HepG2 (cell line): ENCODE results near the gene NCOA6. TPM values are rescaled to one million over a fixed set of nuclear protein-coding genes. Genes with fewer than 3 reads are reported as not detected.

ENCODE experiments used
- CENPX ChIP-seq: sonication (generic); formaldehyde crosslinking; IDR thresholded peaks from 2 replicates; pipeline ENCODE4 v1.9.0; 2021; ENCODE audit warnings: mild to moderate bottlenecking, missing genetic modification reagents, moderate library complexity
- ELF1 ChIP-seq: sonication (generic); formaldehyde crosslinking; IDR thresholded peaks from 2 replicates; pipeline ENCODE4 v1.4.0; 2020; ENCODE audit warnings: missing genetic modification reagents
- EP300 ChIP-seq, 3 experiments: sonication (generic) in 1 of 3; formaldehyde crosslinking in 1 of 3; IDR thresholded peaks; 2 replicates each; pipeline versions ENCODE4 v1.5.1 to v1.6.1; 2011 to 2020; ENCODE audit warnings: low read depth in 2 of 3, low read length in 2 of 3, borderline replicate concordance in 1 of 3, improper control_type of control experiment in 1 of 3, mild to moderate bottlenecking in 1 of 3, missing genetic modification reagents in 1 of 3, moderate library complexity in 1 of 3
- ERF ChIP-seq: IDR thresholded peaks from 2 replicates; pipeline ENCODE4 v1.6.1; 2018; ENCODE audit warnings: missing biosample characterization, missing genetic modification reagents
- HOXD1 ChIP-seq: sonication (generic); formaldehyde crosslinking; IDR thresholded peaks from 2 replicates; pipeline ENCODE4 v1.5.0; 2020; ENCODE audit warnings: missing genetic modification reagents
- IKZF4 ChIP-seq: sonication (generic); formaldehyde crosslinking; IDR thresholded peaks from 2 replicates; pipeline ENCODE4 v1.5.1; 2020; ENCODE audit warnings: borderline replicate concordance, mild to moderate bottlenecking, low read depth, missing genetic modification reagents; ENCODE audit errors: not compliant biosample characterization
- MXI1 ChIP-seq: IDR thresholded peaks from 3 replicates; pipeline ENCODE4 v1.6.1; 2012; ENCODE audit warnings: low read depth, low read length, inconsistent platforms, borderline replicate concordance
- PRDM15 ChIP-seq: sonication (generic); formaldehyde crosslinking; IDR thresholded peaks from 2 replicates; pipeline ENCODE4 v1.4.0; 2020; ENCODE audit warnings: missing genetic modification reagents
- ZBTB39 ChIP-seq: sonication (generic); formaldehyde crosslinking; IDR thresholded peaks from 2 replicates; pipeline ENCODE4 v1.5.0; 2020; ENCODE audit warnings: missing genetic modification reagents
- ZFP62 ChIP-seq: sonication (generic); formaldehyde crosslinking; IDR thresholded peaks from 2 replicates; pipeline ENCODE4 v1.4.0; 2020; ENCODE audit warnings: missing genetic modification reagents
- ZGPAT ChIP-seq: IDR thresholded peaks from 2 replicates; pipeline ENCODE4 v1.6.1; 2016; ENCODE audit warnings: mild to moderate bottlenecking
- ZNF687 ChIP-seq: sonication (generic); formaldehyde crosslinking; IDR thresholded peaks from 2 replicates; pipeline ENCODE4 v1.5.1; 2020; ENCODE audit warnings: mild to moderate bottlenecking, missing genetic modification reagents, moderate library complexity
- polyA plus RNA-seq, 8 experiments: library from polyadenylated mRNA; depleted of rRNA in 3 of 8; stranded (reverse) in 7 of 8; unstranded in 1 of 8; fragments of >200 nt; fragmentation: Illumina TruSeq in 4 of 8; extraction: Trizol in 4 of 8; gene quantifications; 2 replicates each; pipeline versions ENCODE4 v1.2.1 to v1.2.3, GENCODE V29; 2011 to 2016; ENCODE audit warnings: low read depth in 4 of 8, missing spikeins in 1 of 8, mixed read lengths in 1 of 8; ENCODE audit not compliant: insufficient read depth in 1 of 8
- total RNA-seq, 5 experiments: library from RNA; depleted of rRNA; stranded (reverse); fragments of >200 nt; fragmentation: Illumina TruSeq; extraction: Trizol; gene quantifications; 2 replicates each; pipeline ENCODE4 v1.2.3, GENCODE V29; 2016; ENCODE audit warnings: low read depth in 1 of 5

NCOA6 gene
- total and polyA plus RNA-seq, 2 of the 13 experiments (the other 11 are each of a cell fraction or from before 2014, with no cell fraction given) = 11.2 to 29.3 TPM

GRCh38 chr20:34824806-34825529, 483 bp downstream of the NCOA6 start (continued):
- TF ChIP-seq ZBTB39 = no peak
- no peak for TF ChIP-seq IKZF4 (CRISPR knock-in tag)
- TF ChIP-seq EP300 (IDR thresholded peaks at IDR 0.05; ENCODE audit: low read depth in 2 of 2, low read length in 2 of 2) = no peak
- TF ChIP-seq EP300 (CRISPR knock-in tag; IDR thresholded peaks at IDR 0.05; ENCODE audit: borderline replicate concordance) = no peak
- TF ChIP-seq MXI1 = peak; percentile 38; the same call in 1 of the 3 replicates
- TF ChIP-seq CENPX (CRISPR knock-in tag) = no peak
- no peak; the same call in 1 of the 2 replicates for TF ChIP-seq HOXD1 (CRISPR knock-in tag)
- TF ChIP-seq ELF1 (CRISPR knock-in tag) = no peak
- TF ChIP-seq ERF (CRISPR knock-in tag) = peak; percentile 17; the same call in 1 of the 2 replicates
- TF ChIP-seq ZFP62 (CRISPR knock-in tag) = no peak
- TF ChIP-seq ZNF687 = peak; percentile 78
- TF ChIP-seq PRDM15 (CRISPR knock-in tag) = peak; percentile 42; the same call in 1 of the 2 replicates
- TF ChIP-seq ZGPAT (CRISPR knock-in tag) = no peak; the same call in 1 of the 2 replicates
